ENCODE data around the gene PPFIBP1. TPM values are rescaled to one million over a fixed set of nuclear protein-coding genes. Genes with fewer than 3 reads are reported as not detected.
"Not testable (repeated sequence)": the region's sequence is repeated elsewhere in the genome, so short reads cannot be mapped to it uniquely, and the experiment has no call there.

The PPFIBP1 gene
- total RNA-seq, 2 donors from 2014 or later, result 65.2 to 66.0 TPM

DNA sequence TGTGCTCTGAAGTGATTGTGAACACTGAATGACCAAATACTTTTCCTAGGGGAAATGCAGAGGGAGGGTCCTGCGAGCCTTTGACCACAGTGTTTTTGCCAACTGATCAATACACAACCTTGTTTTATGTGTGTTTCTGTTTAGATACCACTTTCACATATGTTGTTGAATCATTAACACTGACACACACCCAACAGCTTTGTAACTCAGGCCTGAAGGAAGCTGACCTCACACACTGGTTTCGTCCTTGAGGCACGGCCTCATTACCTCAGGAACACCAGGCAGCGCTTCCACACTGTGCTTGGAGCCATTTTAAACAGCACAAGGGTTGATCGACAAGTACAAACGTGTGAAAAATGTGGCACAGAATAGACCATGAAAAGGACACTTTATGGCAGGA is 60.0 kb downstream of the PPFIBP1 start:
- TF ChIP-seq, protein P1, sequence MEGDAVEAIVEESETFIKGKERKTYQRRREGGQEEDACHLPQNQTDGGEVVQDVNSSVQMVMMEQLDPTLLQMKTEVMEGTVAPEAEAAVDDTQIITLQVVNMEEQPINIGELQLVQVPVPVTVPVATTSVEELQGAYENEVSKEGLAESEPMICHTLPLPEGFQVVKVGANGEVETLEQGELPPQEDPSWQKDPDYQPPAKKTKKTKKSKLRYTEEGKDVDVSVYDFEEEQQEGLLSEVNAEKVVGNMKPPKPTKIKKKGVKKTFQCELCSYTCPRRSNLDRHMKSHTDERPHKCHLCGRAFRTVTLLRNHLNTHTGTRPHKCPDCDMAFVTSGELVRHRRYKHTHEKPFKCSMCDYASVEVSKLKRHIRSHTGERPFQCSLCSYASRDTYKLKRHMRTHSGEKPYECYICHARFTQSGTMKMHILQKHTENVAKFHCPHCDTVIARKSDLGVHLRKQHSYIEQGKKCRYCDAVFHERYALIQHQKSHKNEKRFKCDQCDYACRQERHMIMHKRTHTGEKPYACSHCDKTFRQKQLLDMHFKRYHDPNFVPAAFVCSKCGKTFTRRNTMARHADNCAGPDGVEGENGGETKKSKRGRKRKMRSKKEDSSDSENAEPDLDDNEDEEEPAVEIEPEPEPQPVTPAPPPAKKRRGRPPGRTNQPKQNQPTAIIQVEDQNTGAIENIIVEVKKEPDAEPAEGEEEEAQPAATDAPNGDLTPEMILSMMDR (IDR thresholded peaks at IDR 0.05), result no peak
- Histone ChIP-seq H3K27ac (peak overlapping the region; percentile 64 to 76), H3K4me3 (no peak overlapping the region), H3K27me3 (no peaks in the 10 kb centered on the region), H3K4me1 (peaks cover 0 to 59% of the 10 kb centered on the region in 2 donors), H3K9me3 (no peaks in the 10 kb centered on the region), H3K36me3 (peaks cover 2% of the 10 kb centered on the region)
- DNase-seq (ENCODE audit: low spot score), result no peak

DNA sequence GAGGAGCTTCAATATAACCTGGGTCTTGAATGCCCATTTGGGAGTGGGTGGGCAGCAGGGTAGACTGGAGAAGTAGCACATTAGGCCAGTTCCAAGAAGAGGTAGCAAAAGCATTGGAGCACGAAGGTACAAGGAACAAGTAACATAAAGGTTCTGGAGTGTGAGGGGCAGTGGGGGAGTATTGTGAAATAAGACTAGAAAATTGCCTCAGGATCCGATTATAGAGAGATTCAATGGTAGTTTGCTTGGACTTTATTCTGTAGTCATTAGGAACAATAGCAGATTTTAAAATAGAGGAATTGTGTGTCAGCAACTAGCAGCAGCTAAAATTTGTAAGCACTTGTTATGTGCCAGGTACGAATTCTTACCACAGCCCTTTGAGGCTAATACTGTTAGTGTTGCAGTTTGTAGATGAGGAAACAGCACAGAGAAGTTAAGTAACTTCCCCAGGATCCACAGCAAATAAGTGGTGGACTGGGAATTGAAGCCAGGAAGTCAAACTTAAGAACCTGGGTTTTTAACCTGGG is 61.8 kb downstream of the PPFIBP1 start:
- Histone ChIP-seq H3K27ac (no peak overlapping the region), H3K9me3 (no peaks in the 10 kb centered on the region), H3K4me1 (peaks cover 0 to 55% of the 10 kb centered on the region in 2 donors), H3K36me3 (no peaks in the 10 kb centered on the region), H3K27me3 (no peaks in the 10 kb centered on the region), H3K4me3 (no peak overlapping the region)
- TF ChIP-seq, protein P1 (IDR thresholded peaks at IDR 0.05), result no peak
- DNase-seq (ENCODE audit: low spot score), result no peak

DNA sequence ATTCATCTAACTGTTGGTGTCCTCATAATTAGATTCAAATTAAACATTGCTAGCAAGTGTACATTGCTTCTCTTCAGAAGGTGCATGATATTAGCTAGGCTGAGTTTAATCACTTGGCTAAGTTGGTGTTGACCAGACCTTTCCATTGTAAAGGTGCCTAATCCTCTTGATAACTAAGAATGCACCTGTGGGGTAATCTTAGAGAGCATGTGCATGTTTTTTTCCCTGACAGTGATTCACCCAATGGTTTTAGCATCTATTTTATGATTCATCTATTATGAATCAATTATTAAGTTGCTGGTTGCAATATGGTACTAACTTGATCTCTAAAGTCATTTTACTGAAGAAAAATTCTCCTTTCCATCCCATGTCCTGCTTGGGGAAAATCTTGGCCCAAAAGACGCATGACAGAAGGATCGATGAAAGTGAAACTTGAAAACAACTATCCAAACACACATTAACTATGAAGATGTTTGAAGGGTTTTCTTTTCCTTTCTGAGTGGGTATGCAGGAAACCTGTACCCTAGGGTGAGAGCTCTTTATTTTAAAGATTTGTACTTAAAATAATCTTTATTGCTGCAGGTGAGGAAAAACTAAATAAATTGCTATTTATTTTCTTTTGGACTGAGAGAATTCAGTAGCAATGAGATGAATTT is 64.2 kb downstream of the PPFIBP1 start:
- H3K36me3 ChIP-seq; H3K27ac ChIP-seq; H3K27me3 ChIP-seq; H3K4me3 ChIP-seq; H3K9me3 ChIP-seq; DNase-seq (ENCODE audit: low spot score): not testable (repeated sequence)
- peaks cover 0 to 46% of the 10 kb centered on the region in 2 donors for H3K4me1 ChIP-seq

DNA sequence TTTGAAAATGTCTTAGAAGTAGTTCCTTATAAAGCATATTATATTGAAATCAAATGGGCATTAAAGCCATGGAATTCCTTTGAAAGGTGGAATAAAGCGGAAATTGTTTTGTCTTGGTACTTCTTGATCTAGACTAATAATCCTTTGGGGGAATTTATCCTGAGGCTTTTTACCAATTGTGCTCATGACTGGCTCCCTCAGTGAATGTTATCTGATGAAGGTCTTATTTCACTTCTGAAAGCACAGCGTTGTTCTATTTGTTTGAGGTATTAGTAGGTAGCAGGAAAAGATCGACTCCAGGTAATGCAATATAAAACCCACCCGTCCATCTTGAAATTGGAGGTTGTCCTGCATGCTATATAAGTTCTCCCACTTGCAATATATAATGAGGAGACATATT is 64.8 kb downstream of the PPFIBP1 start:
- H3K27ac ChIP-seq, result no peak overlapping the region
- TF ChIP-seq, protein P1 (IDR thresholded peaks at IDR 0.05), result no peak
- no peaks in the 10 kb centered on the region for H3K9me3 ChIP-seq
- H3K4me3 ChIP-seq, result no peak overlapping the region
- H3K4me1 ChIP-seq, result peaks cover 0 to 44% of the 10 kb centered on the region in 2 donors
- no peaks in the 10 kb centered on the region for H3K27me3 ChIP-seq
- H3K36me3 ChIP-seq, result no peaks in the 10 kb centered on the region
- no peak for DNase-seq (ENCODE audit: low spot score)

DNA sequence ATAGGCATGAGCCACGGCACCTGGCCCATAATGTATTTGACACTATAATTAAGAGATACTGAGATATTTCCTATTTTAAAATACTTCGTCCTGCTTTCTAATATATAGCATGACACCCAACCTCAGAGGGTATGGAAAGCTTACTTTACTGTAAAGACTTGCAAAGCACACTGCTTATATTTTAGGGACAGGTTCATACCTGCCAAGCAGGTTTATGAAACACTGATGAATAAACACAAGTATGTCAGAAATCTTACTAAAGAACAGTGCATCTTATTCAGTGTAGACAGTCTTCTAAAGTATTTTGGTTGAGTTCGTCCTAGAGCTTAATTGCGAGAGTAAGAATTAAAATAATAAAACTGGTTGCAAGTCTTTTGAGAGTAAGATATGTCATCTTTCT is 65.4 kb downstream of the PPFIBP1 start:
- H3K4me3 ChIP-seq, result no peak overlapping the region
- H3K36me3 ChIP-seq, result no peaks in the 10 kb centered on the region
- no peaks in the 10 kb centered on the region for H3K27me3 ChIP-seq
- TF ChIP-seq, protein P1 (IDR thresholded peaks at IDR 0.05), result no peak
- no peak overlapping the region for H3K27ac ChIP-seq
- DNase-seq (ENCODE audit: low spot score), result no peak
- no peaks in the 10 kb centered on the region for H3K9me3 ChIP-seq
- H3K4me1 ChIP-seq, result peaks cover 0 to 37% of the 10 kb centered on the region in 2 donors

DNA sequence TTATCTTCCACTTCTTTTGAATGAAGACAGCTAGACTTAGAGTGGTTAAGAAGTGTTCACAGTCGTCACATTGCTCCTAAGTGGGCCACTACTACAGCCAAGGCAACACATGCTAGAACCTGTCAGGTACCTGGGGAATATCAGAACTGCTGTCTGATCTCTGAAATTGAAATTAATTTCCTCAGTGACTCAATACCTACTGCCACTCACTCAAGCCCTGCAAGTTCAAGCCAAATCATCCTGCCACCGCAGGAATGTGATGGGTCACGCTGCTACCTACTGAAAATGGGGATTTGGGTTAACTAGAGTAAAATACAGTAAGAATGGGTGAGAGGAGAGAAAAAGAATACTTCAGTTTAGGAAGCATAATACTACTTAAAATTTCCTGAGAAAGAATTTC is 67.7 kb downstream of the PPFIBP1 start:
- H3K36me3 ChIP-seq; H3K9me3 ChIP-seq; H3K27me3 ChIP-seq; H3K4me3 ChIP-seq; DNase-seq (ENCODE audit: low spot score): not testable (repeated sequence)
- Histone ChIP-seq H3K4me1 (peaks cover 0 to 33% of the 10 kb centered on the region in 2 donors), H3K27ac (peak overlapping the region in 1 of 2 donors; percentile 25)

DNA sequence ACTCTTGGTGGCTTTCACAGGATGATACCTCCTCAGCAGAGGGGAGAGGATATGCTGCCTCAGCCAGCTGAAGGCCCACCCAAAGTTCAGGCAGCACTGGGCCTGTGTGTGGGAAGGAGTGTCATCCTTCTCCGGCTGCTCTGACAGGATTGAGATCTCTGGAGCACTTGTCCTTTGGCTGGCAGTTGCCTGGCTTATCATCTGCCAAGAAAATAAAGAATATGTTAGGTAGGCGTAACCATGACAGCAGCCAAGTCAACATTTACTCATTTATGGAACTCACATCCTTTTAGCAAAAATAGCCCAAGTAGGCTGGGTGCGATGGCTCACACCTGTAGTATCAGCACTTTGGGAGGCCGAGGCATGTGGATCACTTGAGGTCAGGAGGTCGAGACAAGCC is 68.5 kb downstream of the PPFIBP1 start:
- H3K4me1 ChIP-seq, result peaks cover 0 to 33% of the 10 kb centered on the region in 2 donors
- H3K27ac ChIP-seq, result peak overlapping the region; percentile 8 to 25
- TF ChIP-seq, protein P1 (IDR thresholded peaks at IDR 0.05), result no peak
- H3K9me3 ChIP-seq, result no peaks in the 10 kb centered on the region
- H3K27me3 ChIP-seq, result no peaks in the 10 kb centered on the region
- no peak overlapping the region for H3K4me3 ChIP-seq
- peak; percentile 61 for DNase-seq (ENCODE audit: low spot score)
- H3K36me3 ChIP-seq, result no peaks in the 10 kb centered on the region
